T1000 (cell line): ENCODE results near the gene RASA4.
"Not testable (repeated sequence)": the region's sequence is repeated elsewhere in the genome, so short reads cannot be mapped to it uniquely, and the experiment has no call there.

Experiments used
- DNase-seq: peaks from one replicate; lab custom pipeline; 2025; ENCODE audit warnings: mixed read lengths; lab: John Stamatoyannopoulos, UW

The RASA4 gene

DNA sequence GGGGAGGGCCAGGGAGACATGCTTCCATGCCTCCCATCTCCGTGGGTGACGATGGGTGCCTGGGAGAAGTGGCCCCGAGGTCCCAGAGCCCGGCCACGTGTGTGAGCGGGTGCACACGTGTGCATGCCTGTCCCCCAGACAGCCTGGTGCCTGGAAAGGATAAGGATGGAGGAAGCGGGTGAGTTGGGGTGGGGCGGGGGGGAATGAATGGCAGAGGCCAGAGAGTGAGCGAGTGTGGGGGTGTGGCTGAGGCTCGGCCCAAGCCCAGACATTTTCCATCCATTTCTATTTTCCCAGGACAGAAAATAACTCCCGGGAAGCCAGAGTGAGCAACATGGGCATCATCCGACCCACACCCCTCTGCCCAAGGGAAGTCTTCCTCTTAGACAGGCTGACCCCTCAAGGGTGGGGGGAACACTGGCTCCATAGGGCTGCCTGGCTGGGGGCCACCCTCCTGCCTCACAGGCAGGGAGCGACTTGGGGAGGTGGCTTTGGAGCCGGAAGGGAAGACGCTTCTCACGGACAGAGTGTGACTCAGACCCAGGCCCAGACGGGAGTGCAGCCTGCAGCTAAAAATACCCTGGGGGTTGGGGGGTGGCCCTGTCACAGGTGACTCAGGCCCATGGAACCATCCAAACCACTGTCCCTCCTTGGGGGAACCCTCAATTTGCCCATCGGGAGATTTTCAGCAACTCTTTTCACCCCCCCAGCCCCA, 12.0 kb downstream of the RASA4 start:
- not testable (repeated sequence) for DNase-seq

DNA sequence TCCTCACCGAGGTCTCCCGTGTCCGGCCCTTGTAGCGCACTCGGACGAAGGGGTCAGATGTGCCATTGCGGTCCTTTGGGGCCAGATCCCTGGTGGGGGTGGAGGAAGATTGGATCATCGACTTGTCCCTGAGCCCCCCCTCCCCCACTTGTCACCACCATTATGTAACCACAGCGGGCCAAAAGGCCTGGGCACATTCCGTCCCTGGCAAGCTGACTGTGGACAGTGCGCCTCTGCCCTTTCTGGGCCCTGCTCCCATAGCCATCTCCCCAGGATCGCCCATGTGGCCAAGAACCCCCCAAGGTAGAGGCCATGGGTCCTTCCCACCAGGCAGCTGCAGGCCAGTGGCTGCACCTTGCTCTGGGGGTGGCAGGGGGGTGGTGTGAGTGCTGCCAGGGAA, 14.2 kb downstream of the RASA4 start:
- DNase-seq = not testable (repeated sequence)

DNA sequence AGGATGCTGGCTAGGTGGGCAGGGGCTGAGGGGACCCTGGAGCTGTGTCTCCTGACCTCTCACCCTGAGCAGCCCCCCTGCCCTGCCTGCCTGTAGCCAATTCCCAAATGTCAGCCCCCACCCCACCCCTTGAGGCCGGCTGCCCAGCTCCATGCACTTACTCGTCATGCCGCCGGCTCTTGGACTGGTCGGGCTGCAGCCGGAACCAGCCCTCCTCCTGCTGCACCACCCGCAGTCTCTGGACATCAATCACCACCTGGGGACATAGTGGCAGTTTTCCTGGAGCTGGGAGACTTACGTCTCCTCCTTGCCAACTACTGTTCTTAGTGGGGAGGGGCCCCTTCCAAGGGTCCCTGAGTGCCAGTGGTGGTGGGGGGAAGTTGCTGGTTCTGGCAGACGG, 16.9 kb downstream of the RASA4 start:
- DNase-seq = not testable (repeated sequence)

DNA sequence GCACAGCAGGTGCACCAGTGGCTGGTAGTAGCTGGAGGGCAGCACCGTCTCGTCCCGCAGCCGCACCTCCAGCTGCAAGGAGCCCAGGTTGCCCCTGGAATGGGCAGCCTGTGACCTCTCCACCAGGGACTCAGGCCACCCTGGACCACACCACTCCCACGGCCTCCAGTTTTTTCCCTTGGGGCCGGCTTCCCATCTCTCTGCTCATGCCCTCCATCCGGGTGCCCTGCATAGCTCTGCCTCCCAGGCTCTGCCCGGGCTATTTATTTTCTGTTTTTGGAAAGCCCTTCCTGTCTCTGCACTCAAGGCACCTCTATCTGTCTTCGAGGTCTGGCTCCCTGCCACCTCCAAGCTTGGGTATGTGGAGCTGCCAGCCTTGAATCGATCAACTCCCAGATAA, 20.5 kb downstream of the RASA4 start:
- DNase-seq = not testable (repeated sequence)

DNA sequence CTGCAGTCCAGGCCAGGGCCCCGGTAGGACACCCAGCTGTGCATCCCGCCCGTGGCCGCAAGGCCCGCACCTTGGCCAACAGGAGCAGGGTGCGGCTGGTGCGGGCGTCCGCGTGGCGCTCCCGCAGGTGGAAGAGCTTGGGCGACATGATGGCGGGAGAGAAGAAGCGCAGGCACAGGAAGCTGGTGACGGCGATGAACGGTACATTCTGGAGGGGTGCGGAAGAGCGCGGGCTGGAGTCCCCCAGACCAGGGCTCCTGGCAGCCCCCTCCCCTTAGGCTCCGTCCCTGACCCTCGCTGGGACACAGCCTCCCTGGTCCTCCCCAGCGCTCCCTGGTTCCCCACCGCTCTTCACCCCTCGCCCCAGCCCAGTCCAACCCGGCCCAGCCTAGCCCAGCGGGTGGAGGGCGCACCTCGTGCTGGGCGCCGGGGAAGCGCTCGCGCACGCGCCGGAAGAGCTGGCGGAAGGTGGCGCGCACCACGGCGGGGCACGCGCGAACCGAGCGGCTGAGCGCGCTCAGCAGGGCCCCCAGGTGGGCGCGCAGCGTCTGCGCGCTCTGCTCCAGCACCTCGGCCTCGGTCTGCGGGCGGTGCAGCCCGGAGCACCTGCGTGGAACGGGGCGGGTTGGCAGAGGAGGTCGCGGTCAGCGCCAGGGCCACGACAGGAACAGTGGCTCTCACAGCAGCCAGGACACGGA, 22.8 kb downstream of the RASA4 start:
- not testable (repeated sequence) for DNase-seq

DNA sequence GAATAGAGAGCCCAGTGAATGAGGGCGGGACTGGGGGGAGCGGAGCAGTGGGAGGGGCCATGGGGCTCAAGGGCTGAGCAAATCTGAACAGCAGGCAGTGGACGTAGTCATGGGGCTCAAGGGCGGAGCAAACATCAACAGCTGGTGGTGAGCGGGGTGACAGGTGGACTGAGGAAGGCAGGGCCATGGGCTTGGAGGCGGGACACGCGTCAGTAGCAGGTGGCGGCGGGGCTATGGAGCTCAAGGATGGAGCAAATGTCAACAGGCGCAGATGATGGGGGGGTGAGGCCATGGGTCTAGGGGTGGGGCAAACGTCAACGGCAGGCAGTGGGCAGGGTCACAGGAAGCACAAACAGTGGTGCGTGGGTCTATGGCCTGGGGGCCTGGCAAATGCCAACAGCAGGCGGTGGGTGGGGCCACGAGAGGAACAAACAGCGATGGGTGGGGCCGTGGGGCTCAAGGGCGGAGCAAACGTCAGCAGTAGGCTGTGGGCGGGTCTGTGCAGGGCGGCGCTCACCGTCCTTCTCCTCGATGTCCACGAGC, 24.0 kb downstream of the RASA4 start:
- not testable (repeated sequence) for DNase-seq

DNA sequence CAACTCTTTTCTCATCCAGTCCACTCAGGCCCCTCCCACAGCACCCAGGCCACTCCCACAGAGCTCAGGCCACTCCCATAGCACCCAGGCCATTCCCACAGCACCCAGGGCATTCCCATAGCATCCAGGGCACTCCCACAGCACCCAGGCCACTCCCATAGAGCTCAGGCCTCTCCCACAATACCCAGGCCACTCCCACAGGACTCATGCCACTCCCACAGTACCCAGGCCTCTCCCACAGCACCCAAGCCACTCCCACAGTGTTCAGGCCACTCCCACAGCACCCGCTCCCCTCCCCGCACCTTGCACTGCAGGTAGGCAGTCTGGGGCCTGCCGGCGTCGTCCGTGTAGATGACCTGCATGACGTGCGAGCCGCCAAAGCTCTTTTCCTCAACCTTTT, 26.7 kb downstream of the RASA4 start:
- DNase-seq = not testable (repeated sequence)

DNA sequence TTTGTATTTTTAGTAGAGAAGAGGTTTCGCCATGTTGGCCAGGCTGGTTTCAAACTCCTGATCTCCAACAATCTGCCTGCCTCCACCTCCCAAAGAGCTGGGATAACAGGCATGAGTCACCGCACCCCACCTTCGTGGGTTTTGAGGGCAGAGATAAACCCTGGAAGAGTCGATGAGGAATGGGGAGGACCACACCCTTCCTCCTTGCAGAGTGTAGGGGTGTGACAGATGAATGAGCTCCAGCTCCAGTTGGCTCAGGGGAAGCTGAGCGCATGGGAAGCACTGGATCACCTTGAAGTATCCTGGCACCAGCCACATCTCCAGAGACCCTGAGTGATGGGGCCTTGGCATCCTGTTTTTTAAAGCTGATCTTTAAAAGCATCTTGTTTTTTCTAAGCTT, 33.1 kb downstream of the RASA4 start:
- not testable (repeated sequence) for DNase-seq

DNA sequence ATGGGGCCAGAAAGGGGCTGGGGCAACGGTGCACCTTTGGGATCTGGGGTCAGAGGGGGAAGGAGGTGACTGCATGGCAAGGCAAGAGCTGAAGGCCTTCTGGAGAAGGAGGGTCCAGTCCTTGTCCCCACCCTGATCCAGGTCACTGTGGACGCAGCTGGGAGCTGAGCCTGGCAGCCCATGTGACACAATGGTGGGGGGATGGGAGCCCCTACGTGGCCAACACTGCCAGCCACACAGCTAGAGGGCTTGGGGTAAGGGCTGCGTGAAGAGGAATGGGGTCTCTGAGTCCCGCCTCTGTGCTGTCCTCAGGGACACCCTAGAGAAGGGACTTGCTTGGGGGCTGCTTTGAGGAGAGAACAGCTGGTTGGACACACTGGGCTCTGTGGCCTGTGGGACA, 34.8 kb downstream of the RASA4 start:
- not testable (repeated sequence) for DNase-seq

DNA sequence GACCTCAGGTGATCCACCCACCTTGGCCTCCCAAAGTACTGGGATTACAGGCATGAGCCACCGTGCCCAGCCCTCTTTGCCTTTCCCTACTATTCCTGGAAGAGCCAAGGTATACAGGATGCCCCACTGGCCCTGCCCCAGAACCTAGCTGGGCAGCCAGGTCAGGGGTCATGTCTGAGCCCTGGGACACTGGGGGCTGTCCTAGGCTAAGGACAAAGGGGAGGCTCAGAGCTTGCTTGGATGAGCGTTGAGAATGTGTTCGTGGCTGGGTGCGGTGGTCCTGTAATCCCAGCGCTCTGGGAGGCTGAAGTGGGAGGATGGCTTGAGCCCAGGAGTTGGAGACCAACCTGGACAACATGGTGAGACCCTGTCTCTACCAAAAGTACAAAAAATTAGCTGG, 38.1 kb downstream of the RASA4 start:
- DNase-seq = not testable (repeated sequence)

DNA sequence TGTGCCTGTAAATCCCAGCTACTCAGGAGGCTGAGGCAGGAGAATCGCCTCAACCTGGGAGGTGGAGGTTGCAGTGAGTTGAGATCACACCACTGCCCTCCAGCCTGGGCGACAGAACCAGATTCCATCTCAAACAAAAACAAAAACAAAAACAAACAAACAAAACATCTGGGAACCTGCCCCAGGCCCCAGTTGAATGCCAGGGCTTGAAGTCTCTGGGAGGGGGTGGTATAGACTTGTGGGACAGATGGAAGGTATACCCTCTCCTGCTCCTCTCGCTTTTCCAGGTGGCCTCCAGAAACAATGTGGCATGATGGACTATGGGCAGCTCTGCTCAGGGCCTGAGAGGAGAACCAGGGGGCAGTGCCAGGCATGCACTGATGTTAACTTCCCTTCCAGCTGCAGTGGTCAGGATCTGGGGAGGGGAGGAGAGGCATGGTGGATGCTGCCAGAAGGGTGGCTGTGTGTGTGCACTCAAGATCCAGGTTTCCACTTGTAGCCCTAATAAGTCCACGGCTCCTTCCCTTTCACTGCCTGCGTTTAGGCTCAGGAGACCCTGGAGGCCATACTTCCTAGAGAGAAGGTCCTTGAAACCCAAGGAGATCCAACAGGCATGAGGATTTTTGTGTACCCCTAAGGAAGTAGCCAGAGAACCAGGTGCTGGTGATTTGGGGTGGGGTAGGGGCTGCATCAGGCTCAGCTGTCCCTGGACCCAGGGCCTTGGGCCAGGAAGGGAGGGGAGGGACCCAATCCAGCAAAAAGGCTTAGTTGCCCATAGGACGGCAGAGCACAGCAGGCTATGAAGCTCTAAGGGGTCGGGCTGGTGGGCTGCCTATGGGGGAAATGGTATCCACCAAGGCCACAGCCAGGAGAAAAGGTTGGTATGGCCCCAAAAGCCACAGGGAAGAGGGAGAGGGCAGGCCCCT, 39.0 kb downstream of the RASA4 start:
- DNase-seq = not testable (repeated sequence)

DNA sequence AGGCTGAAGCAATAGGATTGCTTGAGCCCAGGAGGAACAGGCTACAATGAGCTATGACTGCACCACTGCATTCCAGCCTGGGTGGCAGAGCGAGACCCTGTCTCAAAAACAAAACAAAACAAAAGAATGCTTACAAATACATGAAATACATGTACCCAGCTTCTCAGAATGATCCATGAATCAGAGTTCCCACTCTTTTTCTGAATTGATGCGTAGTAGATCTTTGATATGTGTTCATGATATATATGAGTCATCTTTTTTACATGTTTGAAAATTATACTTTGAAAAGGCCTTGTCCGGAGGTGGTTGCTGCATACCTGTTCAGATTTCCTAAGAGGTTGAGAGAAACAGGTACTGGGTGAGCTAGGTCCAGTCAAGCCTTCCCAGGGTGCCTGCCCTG, 40.2 kb downstream of the RASA4 start:
- DNase-seq = not testable (repeated sequence)

DNA sequence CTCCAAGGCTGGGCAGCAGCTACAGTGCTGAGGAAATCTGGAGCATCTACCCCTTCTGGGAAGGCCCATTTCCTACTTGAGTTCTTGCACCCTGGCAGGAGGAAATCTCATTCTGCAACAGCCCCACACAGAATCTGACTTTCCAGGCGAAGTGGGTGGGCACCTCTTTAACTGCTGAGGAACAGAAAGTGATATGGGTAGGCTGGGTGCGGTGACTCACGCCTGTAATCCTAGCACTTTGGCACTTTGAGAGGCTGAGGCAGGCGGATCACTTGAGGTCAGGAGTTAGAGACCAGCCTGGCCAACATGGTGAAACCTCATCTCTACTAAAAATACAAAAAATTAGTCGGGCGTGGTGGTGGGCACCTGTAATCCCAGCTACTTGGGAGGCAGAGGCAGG, 41.9 kb downstream of the RASA4 start:
- not testable (repeated sequence) for DNase-seq

DNA sequence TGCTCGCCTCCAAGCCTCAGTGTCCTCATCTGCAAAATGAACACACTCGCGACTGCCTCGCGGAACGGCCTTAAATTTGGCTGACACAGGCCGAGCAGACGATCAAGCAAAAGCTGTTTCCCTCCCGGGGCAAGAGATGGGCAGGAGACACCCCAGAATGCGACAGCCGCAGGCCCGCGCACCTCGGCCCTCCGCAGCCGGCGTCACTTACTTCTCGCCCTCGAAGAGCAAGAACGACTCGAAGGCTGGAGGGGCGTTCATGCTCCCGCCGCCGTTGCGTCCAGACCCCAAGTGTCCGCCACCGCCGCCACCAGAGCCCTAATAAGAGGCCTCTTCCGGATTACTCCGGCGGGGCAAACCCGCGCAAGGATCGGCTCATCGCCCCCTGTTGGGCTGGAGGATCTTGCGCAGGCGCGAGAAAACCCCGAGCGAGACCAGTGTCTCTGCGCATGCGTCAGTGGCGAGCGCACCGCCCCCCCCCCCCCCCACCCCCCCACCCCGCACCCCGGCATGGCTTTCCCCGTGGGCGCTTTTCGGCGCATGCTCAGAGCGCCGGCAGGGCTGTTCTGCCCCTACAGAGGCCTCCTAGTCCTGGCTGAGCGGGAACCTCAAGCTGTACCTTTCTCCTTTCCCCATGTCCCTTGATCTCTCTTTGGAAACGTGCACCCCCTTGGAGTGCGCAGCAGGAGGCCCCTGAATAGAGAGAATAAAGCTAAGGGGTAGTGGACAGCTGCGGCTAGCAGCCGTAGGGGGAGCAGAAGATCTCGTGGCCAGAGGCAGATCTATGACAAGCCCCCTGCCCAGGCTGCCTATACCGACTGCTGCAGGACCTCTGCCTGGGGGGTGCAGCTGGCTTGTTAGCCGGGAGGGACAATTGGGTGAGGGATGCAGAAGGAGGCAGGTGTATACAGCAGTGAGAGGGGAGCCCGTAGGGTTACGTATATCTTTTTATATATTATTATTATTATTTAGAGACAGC, 44.0 kb downstream of the RASA4 start, which contains the start of gene POLR2J3:
Gene POLR2J3 (minus strand): TSS at position 323 of the 979 bp plus-strand sequence. CDS start 62 bp downstream, at position 261.
- not testable (repeated sequence) for DNase-seq

DNA sequence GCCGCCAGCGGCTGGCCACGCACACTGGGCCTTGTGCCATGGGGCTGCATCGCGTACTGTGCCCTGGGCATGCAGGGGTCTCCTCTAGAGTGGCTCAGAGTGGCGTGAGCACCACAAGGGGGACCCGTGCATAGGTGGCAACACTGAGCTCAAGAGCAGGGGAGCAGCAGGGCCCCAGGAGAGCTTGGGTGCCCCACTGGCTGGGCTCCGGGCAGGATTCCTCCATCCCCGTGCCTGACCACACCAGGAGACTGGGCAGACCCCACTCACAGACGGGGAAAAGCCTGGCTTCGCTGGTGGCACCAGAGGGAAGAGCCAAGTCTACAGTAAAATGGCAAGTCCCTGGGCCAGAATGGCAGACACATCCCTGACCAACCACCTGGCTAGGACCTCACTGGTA, 47.9 kb downstream of the RASA4 start:
- DNase-seq = not testable (repeated sequence)

DNA sequence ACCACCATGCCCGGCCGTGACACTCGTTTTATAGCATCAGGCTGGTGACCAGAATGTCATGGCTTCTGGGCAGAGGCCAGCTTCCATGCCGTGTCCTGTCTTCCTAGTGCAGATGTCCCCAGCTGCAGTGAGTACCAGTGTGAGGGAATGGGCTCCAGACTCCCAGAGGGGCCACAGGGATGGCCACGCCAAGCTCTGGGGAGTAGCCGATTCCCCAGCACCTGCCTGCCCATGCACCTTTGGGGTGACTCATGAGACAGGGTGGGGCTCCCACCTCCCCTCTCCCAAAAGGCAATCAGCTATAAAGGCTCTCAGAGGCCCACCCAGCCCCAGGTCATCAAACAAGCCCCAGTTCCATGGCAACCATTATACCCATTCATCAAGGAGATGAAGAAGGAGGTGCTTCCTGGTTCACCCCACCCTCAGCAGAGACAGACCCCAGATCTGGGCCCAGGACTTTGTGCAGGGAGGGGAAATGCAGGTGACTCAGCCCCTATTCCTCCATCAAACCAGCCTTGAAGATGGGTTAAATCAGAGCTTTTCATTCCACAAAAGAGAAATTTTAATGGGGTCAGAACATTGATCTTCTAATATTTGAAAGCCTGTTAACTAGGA, 65.6 kb downstream of the RASA4 start, which contains the start of gene SPDYE2:
Gene SPDYE2 (plus strand): TSS at position 419 of the 615 bp plus-strand sequence. CDS start 2,030 bp downstream, outside the sequence.
- DNase-seq = not testable (repeated sequence)

DNA sequence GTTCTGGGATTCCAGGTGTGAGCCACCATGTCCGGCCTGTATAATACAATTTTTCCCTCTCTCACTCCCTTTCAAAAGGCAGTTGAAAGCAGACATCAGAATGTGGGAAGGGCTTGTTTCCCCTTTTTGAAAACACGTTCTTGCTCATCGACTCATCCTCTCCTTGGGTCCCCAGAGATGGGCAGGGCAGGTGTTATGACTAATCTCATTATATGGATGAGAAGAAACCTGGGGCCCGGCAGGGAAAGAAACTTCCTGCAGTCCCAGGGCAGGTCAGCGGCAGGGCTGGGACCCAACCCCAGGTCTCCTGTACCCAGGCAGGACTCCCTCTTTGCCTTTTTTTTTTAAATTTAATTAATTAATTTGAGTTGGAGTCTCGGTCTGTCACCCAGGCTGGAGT, 70.2 kb downstream of the RASA4 start:
- DNase-seq = not testable (repeated sequence)

DNA sequence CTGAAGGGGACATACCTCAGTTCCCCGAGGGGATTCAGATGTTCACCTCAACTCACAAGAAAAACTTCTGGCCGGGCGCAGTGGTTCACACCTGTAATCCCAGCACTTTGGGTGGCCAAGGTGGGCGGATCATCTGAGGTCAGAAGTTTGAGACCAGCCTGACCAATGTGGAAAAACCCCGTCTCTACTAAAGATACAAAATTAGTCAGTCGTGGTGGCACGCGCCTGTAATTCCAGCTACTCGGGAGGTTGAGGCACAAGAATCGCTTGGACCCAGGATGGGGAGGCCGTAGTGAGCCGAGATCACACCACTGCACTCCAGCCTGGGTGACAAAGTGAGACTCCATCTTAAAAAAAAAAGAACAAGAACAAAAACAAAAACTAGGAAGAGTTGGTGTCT, 71.3 kb downstream of the RASA4 start:
- not testable (repeated sequence) for DNase-seq

DNA sequence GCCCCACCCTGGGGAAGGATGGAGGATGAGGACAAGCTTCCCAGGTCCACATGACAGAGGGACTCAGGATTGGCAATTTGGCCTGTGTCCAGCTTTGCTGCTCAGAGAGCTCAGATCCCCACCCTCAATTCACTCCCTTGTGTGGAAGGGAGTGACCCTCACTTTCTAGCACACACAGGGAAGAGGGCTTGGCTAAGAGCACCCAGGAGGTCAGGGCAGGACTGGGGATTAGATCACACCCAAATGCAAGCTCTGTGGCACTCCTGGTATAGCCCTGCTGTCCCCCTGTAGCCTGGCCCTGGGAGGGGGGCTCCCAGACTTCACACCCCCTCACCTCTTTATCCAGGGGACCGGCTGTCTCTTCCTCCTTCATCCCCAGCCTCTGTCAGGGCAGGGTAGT, 72.2 kb downstream of the RASA4 start:
- not testable (repeated sequence) for DNase-seq

DNA sequence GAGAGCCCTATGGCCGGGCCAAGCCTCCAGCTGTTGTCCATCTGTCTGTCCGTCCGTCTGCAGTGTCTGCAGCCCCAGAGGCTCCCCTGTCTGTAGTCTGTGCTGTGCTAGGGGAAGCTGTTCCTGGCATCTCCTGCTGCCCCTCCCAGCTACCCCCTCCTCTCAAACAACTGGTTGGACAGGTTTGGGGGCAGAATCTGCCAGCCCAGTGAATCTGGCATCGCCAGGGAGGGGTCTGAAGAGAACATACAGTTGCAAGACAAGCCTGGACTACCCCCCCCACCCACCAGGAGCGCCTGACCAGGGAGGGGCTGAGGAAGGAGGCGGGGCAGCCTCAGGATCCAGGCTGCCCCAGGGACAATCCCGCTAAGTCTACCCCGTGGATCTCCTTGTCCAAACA, 73.0 kb downstream of the RASA4 start, which contains the start of gene UPK3BL2:
Gene UPK3BL2 (minus strand): TSS at position 101 of the 400 bp plus-strand sequence. CDS start 60 bp downstream, at position 41.
- not testable (repeated sequence) for DNase-seq
